WTC11 (cell line): ENCODE data around the gene R3HCC1L. TPM values are rescaled to one million over a fixed set of nuclear protein-coding genes. Genes with fewer than 3 reads are reported as not detected.
A peak's percentile ranks its signal among the peaks of the same experiment; 100 is the strongest.
"Not testable (repeated sequence)": the region's sequence is repeated elsewhere in the genome, so short reads cannot be mapped to it uniquely, and the experiment has no call there.

ENCODE experiments used
- ATAC-seq: fragments of 200-7000 bp; cut with Tn5 transposase; 2 replicates; pipeline ENCODE4 v1.10.0; 2021; ENCODE audit warnings: mild to moderate bottlenecking, moderate library complexity
- CTCF ChIA-PET: fragments of 300-600 bp; sonication (Branson Sonifier 250); formaldehyde crosslinking; loops from one replicate; lab custom pipeline; 2021; ENCODE audit warnings: antibody characterized with exemption; lab: Charles Lee
- POLR2A ChIA-PET: fragments of 350-600 bp; sonication (Branson Sonifier 250); formaldehyde crosslinking; loops from one replicate; lab custom pipeline; 2021; ENCODE audit warnings: antibody characterized with exemption; lab: Charles Lee
- DNase-seq: peaks from one replicate; pipeline ENCODE4 v3.0.0; 2021; ENCODE audit warnings: low spot score
- H3K27ac Mint-ChIP-seq: 2 replicates; pipeline ENCODE4 v1.8.0; 2021; ENCODE audit warnings: mixed read lengths
- H3K27me3 Mint-ChIP-seq: 2 replicates; pipeline ENCODE4 v1.8.0; 2021; ENCODE audit warnings: low read depth, mild to moderate bottlenecking, moderate library complexity, mixed read lengths
- H3K36me3 Mint-ChIP-seq: 2 replicates; pipeline ENCODE4 v1.8.0; 2021; ENCODE audit warnings: mixed read lengths
- H3K4me1 Mint-ChIP-seq: 2 replicates; pipeline ENCODE4 v1.8.0; 2022; ENCODE audit warnings: mixed read lengths
- H3K4me3 Mint-ChIP-seq: 2 replicates; pipeline ENCODE4 v1.8.0; 2021; ENCODE audit warnings: mild to moderate bottlenecking, moderate library complexity, mixed read lengths
- H3K9me3 Mint-ChIP-seq: 2 replicates; pipeline ENCODE4 v1.8.0; 2021; ENCODE audit warnings: mixed read lengths
- AR ChIP-seq: fragments of 250-450 bp; sonication (Bioruptor Pico); IDR thresholded peaks from 2 replicates; pipeline ENCODE4 v1.9.0; 2021; ENCODE audit warnings: mild to moderate bottlenecking
- E2F4 ChIP-seq: sonication (generic); formaldehyde crosslinking; IDR thresholded peaks from 2 replicates; pipeline ENCODE4 v1.8.1; 2022; ENCODE audit warnings: low read depth, mild to moderate bottlenecking, moderate library complexity, missing genetic modification reagents, borderline replicate concordance
- ETV6 ChIP-seq: sonication (generic); formaldehyde crosslinking; IDR thresholded peaks from 2 replicates; pipeline ENCODE4 v1.8.1; 2022; ENCODE audit warnings: mild to moderate bottlenecking, missing genetic modification reagents
- FOXP1 ChIP-seq: sonication (generic); formaldehyde crosslinking; IDR thresholded peaks from 2 replicates; pipeline ENCODE4 v1.8.0; 2022; ENCODE audit warnings: missing genetic modification reagents, mild to moderate bottlenecking, moderate library complexity, borderline replicate concordance
- GABPB1 ChIP-seq: sonication (generic); formaldehyde crosslinking; IDR thresholded peaks from 2 replicates; pipeline ENCODE4 v1.8.1; 2023; ENCODE audit warnings: mild to moderate bottlenecking, missing genetic modification reagents
- MLX ChIP-seq: sonication (generic); formaldehyde crosslinking; IDR thresholded peaks from 2 replicates; pipeline ENCODE4 v1.8.1; 2023; ENCODE audit warnings: mild to moderate bottlenecking, missing genetic modification reagents, moderate library complexity
- MXD4 ChIP-seq: fragments of 250-450 bp; sonication (Bioruptor Pico); IDR thresholded peaks from 2 replicates; pipeline ENCODE4 v1.8.0; 2021; ENCODE audit warnings: mild to moderate bottlenecking, moderate library complexity, borderline replicate concordance
- NFYB ChIP-seq: sonication (generic); formaldehyde crosslinking; conservative IDR thresholded peaks from 2 replicates; pipeline ENCODE4 v1.8.0; 2022; ENCODE audit warnings: low read depth, missing genetic modification reagents
- PRRX2 ChIP-seq: fragments of 250-450 bp; sonication (Bioruptor Pico); IDR thresholded peaks from 2 replicates; pipeline ENCODE4 v1.8.0; 2021; ENCODE audit warnings: mild to moderate bottlenecking
- ZNF138 ChIP-seq: sonication (generic); formaldehyde crosslinking; conservative IDR thresholded peaks from 2 replicates; pipeline ENCODE4 v1.8.1; 2022; ENCODE audit warnings: mild to moderate bottlenecking, moderate library complexity, missing genetic modification reagents
- ZNF232 ChIP-seq: sonication (generic); formaldehyde crosslinking; IDR thresholded peaks from 2 replicates; pipeline ENCODE4 v1.8.0; 2022; ENCODE audit warnings: mild to moderate bottlenecking, missing genetic modification reagents
- ZNF281 ChIP-seq: sonication (generic); formaldehyde crosslinking; IDR thresholded peaks from 2 replicates; pipeline ENCODE4 v1.8.0; 2023; ENCODE audit warnings: mild to moderate bottlenecking, missing genetic modification reagents
- ZNF317 ChIP-seq: sonication (generic); formaldehyde crosslinking; IDR thresholded peaks from 2 replicates; pipeline ENCODE4 v1.8.1; 2023; ENCODE audit warnings: low read depth, mild to moderate bottlenecking, moderate library complexity, missing genetic modification reagents, borderline replicate concordance
- total RNA-seq: library from RNA; stranded (reverse); gene quantifications from 3 replicates; pipeline ENCODE4 v1.2.3, GENCODE V29; 2021
- TF ChIP-seq, protein P1 (sequence below): fragments of 250-450 bp; sonication (Bioruptor Pico); IDR thresholded peaks from 2 replicates; pipeline ENCODE4 v1.9.0; 2021; ENCODE audit warnings: mild to moderate bottlenecking
- TF ChIP-seq, protein P2 (sequence below): sonication (generic); formaldehyde crosslinking; IDR thresholded peaks from 2 replicates; pipeline ENCODE4 v1.8.0; 2022; ENCODE audit warnings: mild to moderate bottlenecking, missing genetic modification reagents
- TF ChIP-seq, protein P3 (sequence below): sonication (generic); formaldehyde crosslinking; IDR thresholded peaks from 2 replicates; pipeline ENCODE4 v1.8.1; 2023; ENCODE audit warnings: mild to moderate bottlenecking, missing genetic modification reagents, borderline replicate concordance
- TF ChIP-seq, protein P4 (sequence below): sonication (generic); formaldehyde crosslinking; IDR thresholded peaks from 2 replicates; pipeline ENCODE4 v1.8.1; 2022; ENCODE audit warnings: low read depth, missing genetic modification reagents, borderline replicate concordance

Gene R3HCC1L
- total RNA-seq, 1 experiment from 2014 or later: 14.7 TPM

- Mint-ChIP-seq H3K27ac (no peak overlapping the region), H3K36me3 (peaks cover 18% of the 10 kb centered on the region), H3K9me3 (peaks cover 30% of the 10 kb centered on the region), H3K27me3 (no peaks in the 10 kb centered on the region; the same call in 1 of the 2 replicates), H3K4me3 (no peak overlapping the region), H3K4me1 (peaks cover 18% of the 10 kb centered on the region)
- ChIA-PET POLR2A (interaction anchor here (0.7 kb wide), 1 partner anchor 99 kb away, joined by 3 read pairs; no protein-coding TSS in a partner anchor), CTCF (no interaction called here)
- ATAC-seq (no peak), DNase-seq (no peak)
- TF ChIP-seq E2F4 (CRISPR knock-in tag): no peak
- no peak for TF ChIP-seq ZNF281 (CRISPR knock-in tag)
- TF ChIP-seq ZNF232 (CRISPR knock-in tag): no peak
- TF ChIP-seq, protein P1, sequence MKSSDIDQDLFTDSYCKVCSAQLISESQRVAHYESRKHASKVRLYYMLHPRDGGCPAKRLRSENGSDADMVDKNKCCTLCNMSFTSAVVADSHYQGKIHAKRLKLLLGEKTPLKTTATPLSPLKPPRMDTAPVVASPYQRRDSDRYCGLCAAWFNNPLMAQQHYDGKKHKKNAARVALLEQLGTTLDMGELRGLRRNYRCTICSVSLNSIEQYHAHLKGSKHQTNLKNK (CRISPR knock-in tag): no peak
- no peak for TF ChIP-seq FOXP1 (CRISPR knock-in tag)
- TF ChIP-seq, protein P2, sequence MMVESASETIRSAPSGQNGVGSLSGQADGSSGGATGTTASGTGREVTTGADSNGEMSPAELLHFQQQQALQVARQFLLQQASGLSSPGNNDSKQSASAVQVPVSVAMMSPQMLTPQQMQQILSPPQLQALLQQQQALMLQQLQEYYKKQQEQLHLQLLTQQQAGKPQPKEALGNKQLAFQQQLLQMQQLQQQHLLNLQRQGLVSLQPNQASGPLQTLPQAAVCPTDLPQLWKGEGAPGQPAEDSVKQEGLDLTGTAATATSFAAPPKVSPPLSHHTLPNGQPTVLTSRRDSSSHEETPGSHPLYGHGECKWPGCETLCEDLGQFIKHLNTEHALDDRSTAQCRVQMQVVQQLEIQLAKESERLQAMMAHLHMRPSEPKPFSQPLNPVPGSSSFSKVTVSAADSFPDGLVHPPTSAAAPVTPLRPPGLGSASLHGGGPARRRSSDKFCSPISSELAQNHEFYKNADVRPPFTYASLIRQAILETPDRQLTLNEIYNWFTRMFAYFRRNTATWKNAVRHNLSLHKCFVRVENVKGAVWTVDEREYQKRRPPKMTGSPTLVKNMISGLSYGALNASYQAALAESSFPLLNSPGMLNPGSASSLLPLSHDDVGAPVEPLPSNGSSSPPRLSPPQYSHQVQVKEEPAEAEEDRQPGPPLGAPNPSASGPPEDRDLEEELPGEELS (CRISPR knock-in tag): no peak
- TF ChIP-seq ZNF317 (CRISPR knock-in tag): no peak
- no peak for TF ChIP-seq ZNF138 (CRISPR knock-in tag)
- TF ChIP-seq ETV6: no peak
- no peak for TF ChIP-seq NFYB (CRISPR knock-in tag)
- TF ChIP-seq MLX (CRISPR knock-in tag): no peak
- no peak for TF ChIP-seq AR (CRISPR knock-in tag)
- TF ChIP-seq MXD4 (CRISPR knock-in tag): no peak
- no peak for TF ChIP-seq GABPB1 (CRISPR knock-in tag)
- no peak for TF ChIP-seq PRRX2
- TF ChIP-seq, protein P3, sequence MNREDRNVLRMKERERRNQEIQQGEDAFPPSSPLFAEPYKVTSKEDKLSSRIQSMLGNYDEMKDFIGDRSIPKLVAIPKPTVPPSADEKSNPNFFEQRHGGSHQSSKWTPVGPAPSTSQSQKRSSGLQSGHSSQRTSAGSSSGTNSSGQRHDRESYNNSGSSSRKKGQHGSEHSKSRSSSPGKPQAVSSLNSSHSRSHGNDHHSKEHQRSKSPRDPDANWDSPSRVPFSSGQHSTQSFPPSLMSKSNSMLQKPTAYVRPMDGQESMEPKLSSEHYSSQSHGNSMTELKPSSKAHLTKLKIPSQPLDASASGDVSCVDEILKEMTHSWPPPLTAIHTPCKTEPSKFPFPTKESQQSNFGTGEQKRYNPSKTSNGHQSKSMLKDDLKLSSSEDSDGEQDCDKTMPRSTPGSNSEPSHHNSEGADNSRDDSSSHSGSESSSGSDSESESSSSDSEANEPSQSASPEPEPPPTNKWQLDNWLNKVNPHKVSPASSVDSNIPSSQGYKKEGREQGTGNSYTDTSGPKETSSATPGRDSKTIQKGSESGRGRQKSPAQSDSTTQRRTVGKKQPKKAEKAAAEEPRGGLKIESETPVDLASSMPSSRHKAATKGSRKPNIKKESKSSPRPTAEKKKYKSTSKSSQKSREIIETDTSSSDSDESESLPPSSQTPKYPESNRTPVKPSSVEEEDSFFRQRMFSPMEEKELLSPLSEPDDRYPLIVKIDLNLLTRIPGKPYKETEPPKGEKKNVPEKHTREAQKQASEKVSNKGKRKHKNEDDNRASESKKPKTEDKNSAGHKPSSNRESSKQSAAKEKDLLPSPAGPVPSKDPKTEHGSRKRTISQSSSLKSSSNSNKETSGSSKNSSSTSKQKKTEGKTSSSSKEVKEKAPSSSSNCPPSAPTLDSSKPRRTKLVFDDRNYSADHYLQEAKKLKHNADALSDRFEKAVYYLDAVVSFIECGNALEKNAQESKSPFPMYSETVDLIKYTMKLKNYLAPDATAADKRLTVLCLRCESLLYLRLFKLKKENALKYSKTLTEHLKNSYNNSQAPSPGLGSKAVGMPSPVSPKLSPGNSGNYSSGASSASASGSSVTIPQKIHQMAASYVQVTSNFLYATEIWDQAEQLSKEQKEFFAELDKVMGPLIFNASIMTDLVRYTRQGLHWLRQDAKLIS (CRISPR knock-in tag): no peak
- TF ChIP-seq, protein P4, sequence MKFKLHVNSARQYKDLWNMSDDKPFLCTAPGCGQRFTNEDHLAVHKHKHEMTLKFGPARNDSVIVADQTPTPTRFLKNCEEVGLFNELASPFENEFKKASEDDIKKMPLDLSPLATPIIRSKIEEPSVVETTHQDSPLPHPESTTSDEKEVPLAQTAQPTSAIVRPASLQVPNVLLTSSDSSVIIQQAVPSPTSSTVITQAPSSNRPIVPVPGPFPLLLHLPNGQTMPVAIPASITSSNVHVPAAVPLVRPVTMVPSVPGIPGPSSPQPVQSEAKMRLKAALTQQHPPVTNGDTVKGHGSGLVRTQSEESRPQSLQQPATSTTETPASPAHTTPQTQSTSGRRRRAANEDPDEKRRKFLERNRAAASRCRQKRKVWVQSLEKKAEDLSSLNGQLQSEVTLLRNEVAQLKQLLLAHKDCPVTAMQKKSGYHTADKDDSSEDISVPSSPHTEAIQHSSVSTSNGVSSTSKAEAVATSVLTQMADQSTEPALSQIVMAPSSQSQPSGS (CRISPR knock-in tag): no peak
Measured at GRCh38 chr10:98131619-98132018, 2.8 kb upstream of the R3HCC1L start.

DNA sequence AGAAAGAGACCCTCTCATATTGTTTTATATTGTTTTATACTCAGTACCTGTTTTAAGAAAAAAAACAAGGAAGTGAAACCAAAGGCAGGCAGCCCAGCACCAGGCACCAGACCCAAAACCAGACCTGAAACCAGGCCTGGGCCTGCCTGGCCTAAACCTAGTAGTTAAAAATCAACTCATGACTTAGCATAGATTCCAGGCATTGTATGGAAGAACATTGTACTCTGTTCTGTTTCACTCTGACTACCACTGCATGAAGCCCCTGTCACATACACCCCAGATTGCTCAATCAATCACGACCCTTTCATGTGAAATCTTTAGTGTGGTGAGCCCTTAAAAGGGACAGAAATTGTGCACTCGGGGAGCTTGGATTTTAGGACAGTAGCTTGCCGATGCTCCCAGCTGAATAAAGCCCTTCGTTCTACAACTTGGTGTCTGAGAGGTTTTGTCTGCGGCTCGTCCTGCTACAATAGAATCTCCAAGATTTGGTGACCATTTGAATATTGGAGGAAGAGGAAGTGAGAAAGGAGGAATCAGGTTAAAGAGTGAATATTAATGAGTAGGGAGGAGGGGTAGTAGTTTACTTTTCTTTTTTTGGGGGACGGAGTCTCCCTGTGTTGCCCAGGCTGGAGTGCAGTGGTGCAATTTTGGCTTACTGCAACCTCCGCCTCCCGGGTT is 1.2 kb upstream of the R3HCC1L start:
- H3K27me3 Mint-ChIP-seq, ATAC-seq, POLR2A ChIA-PET, H3K27ac Mint-ChIP-seq, DNase-seq: not testable (repeated sequence)
- peaks cover 27% of the 10 kb centered on the region for H3K9me3 Mint-ChIP-seq
- H3K4me3 Mint-ChIP-seq: 0 out of 2 replicates have a peak overlapping the region, but pooled peaks have one; percentile 24
- CTCF ChIA-PET: interaction anchor here (1.7 kb wide), 1 partner anchor 370 kb away, joined by 3 read pairs; no protein-coding TSS in a partner anchor
- H3K4me1 Mint-ChIP-seq: peaks cover 28% of the 10 kb centered on the region
- peaks cover 18% of the 10 kb centered on the region for H3K36me3 Mint-ChIP-seq
